Esophagus (tissue), 2 donors: ENCODE results near the gene TOGARAM2. TPM values are rescaled to one million over a fixed set of nuclear protein-coding genes. Genes with fewer than 3 reads are reported as not detected.

Source experiments
- H3K27ac ChIP-seq, 2 donors: one replicate each; pipeline ENCODE4 v1.5.1; 2013; ENCODE audit warnings: low read depth in 2 of 2, mild to moderate bottlenecking in 2 of 2, inconsistent platforms in 1 of 2, low read length in 1 of 2, moderate library complexity in 1 of 2
- H3K27me3 ChIP-seq, 2 donors: one replicate each; pipeline ENCODE4 v1.6.1; 2013; ENCODE audit warnings: low read length in 2 of 2, control low read depth in 1 of 2, mild to moderate bottlenecking in 1 of 2; ENCODE audit not compliant: insufficient read depth in 2 of 2, control insufficient read depth in 1 of 2
- H3K36me3 ChIP-seq, 2 donors: one replicate each; pipeline ENCODE4 v1.6.1; 2013; ENCODE audit warnings: low read length in 1 of 2; ENCODE audit not compliant: control insufficient read depth in 2 of 2, insufficient read depth in 2 of 2
- H3K4me1 ChIP-seq, 2 donors: one replicate each; pipeline ENCODE4 v1.6.1; 2013; ENCODE audit warnings: low read length in 1 of 2; ENCODE audit not compliant: control insufficient read depth in 2 of 2, insufficient read depth in 2 of 2
- H3K4me3 ChIP-seq, 2 donors: one replicate each; pipeline ENCODE4 v1.5.1; 2013; ENCODE audit warnings: low read length in 2 of 2, mild to moderate bottlenecking in 2 of 2, low read depth in 1 of 2, moderate library complexity in 1 of 2
- H3K9me3 ChIP-seq, 2 donors: one replicate each; pipeline ENCODE4 v1.6.1; 2013; ENCODE audit warnings: mild to moderate bottlenecking in 2 of 2, low read depth in 1 of 2, low read length in 1 of 2, moderate library complexity in 1 of 2; ENCODE audit not compliant: control insufficient read depth in 2 of 2, insufficient read depth in 1 of 2
- WGBS, 2 donors: extraction: QIAGEN DNeasy Blood & Tissue Kit; methylation state at CpG; one replicate each; pipeline ENCODE4 v1.1.7; 2013; 5-methylcytosine and 5-hydroxymethylcytosine counted together
- polyA plus RNA-seq, 2 donors: library from polyadenylated mRNA; stranded (reverse); fragments of 200-250 nt; gene quantifications; one replicate each; pipeline ENCODE4 v1.2.3, GENCODE V29; 2013
- donor health status: healthy with polysubstance abuse.
- donor health status: Bipolar disorder and iron deficiency.

Gene TOGARAM2
- polyA plus RNA-seq, result 1 to 10 TPM in 1 of 2 donors, under 1 TPM in 1; 0.42 to 1.8 TPM

GRCh38 chr2:28981016-28981441 lies at the start of gene TOGARAM2:
TSS of gene TOGARAM2 (plus strand) at chr2:28981298. CDS start at chr2:28994835, 13,537 bp downstream.
- Histone ChIP-seq H3K9me3 (no peaks in the 10 kb centered on the region), H3K4me1 (peaks cover 4 to 7% of the 10 kb centered on the region in 2 donors), H3K36me3 (no peaks in the 10 kb centered on the region), H3K27me3 (no peaks in the 10 kb centered on the region), H3K4me3 (no peak within 1 kb of the TSS), H3K27ac (peak within 1 kb of the TSS; percentile 44 to 51)
- WGBS, 2 donors, result 36 to 37% methylated on average over 9 to 10 of the region's 10 CpGs

GRCh38 chr2:28934769-28935168 lies 46.3 kb upstream of the TOGARAM2 start:
- Histone ChIP-seq H3K27me3 (no peaks in the 10 kb centered on the region), H3K4me1 (no peaks in the 10 kb centered on the region), H3K27ac (no peak overlapping the region), H3K9me3 (no peaks in the 10 kb centered on the region), H3K36me3 (peaks cover 0 to 3% of the 10 kb centered on the region in 2 donors), H3K4me3 (no peak overlapping the region)
- WGBS, 2 donors, result 94 to 95% methylated on average over 2 of the region's 2 CpGs

- H3K27ac ChIP-seq, result no peak overlapping the region
- no peaks in the 10 kb centered on the region for H3K4me1 ChIP-seq
- no peak overlapping the region for H3K4me3 ChIP-seq
- H3K36me3 ChIP-seq, result peaks cover 10 to 11% of the 10 kb centered on the region in 2 donors
- no peaks in the 10 kb centered on the region for H3K27me3 ChIP-seq
- WGBS, 2 donors, result 85 to 90% methylated on average over 3 of the region's 3 CpGs
- no peaks in the 10 kb centered on the region for H3K9me3 ChIP-seq
Observed at GRCh38 chr2:28941008-28941407, 40.1 kb upstream of the TOGARAM2 start.

GRCh38 chr2:28944535-28945248 lies 36.4 kb upstream of the TOGARAM2 start:
- no peak overlapping the region for H3K4me3 ChIP-seq
- no peaks in the 10 kb centered on the region for H3K4me1 ChIP-seq
- WGBS, 2 donors, result 91 to 93% methylated on average over 14 of the region's 14 CpGs
- H3K27me3 ChIP-seq, result no peaks in the 10 kb centered on the region
- no peak overlapping the region for H3K27ac ChIP-seq
- H3K36me3 ChIP-seq, result peaks cover 8 to 14% of the 10 kb centered on the region in 2 donors
- H3K9me3 ChIP-seq, result no peaks in the 10 kb centered on the region

GRCh38 chr2:28948160-28948559 lies 32.9 kb upstream of the TOGARAM2 start:
- Histone ChIP-seq H3K4me3 (no peak overlapping the region), H3K27me3 (no peaks in the 10 kb centered on the region), H3K9me3 (no peaks in the 10 kb centered on the region), H3K36me3 (peaks cover 3 to 5% of the 10 kb centered on the region in 2 donors), H3K4me1 (peaks cover 0 to 4% of the 10 kb centered on the region in 2 donors), H3K27ac (no peak overlapping the region)
- WGBS, 2 donors, result 81 to 84% methylated on average over 2 of the region's 2 CpGs

- Histone ChIP-seq H3K4me3 (no peak overlapping the region), H3K9me3 (no peaks in the 10 kb centered on the region), H3K27me3 (no peaks in the 10 kb centered on the region), H3K4me1 (peaks cover 0 to 4% of the 10 kb centered on the region in 2 donors), H3K36me3 (peaks cover 0 to 4% of the 10 kb centered on the region in 2 donors), H3K27ac (no peak overlapping the region)
- 93% methylated on average over 1 of the region's 1 CpG for WGBS, 2 donors
Observed at GRCh38 chr2:28949190-28949589, 31.9 kb upstream of the TOGARAM2 start.

- no peaks in the 10 kb centered on the region for H3K9me3 ChIP-seq
- WGBS, 2 donors, result 86 to 87% methylated on average over 11 of the region's 11 CpGs
- no peaks in the 10 kb centered on the region for H3K27me3 ChIP-seq
- H3K27ac ChIP-seq, result no peak overlapping the region
- peaks cover 0 to 4% of the 10 kb centered on the region in 2 donors for H3K36me3 ChIP-seq
- H3K4me1 ChIP-seq, result peaks cover 0 to 4% of the 10 kb centered on the region in 2 donors
- H3K4me3 ChIP-seq, result no peak overlapping the region
Observed at GRCh38 chr2:28949617-28950305, 31.3 kb upstream of the TOGARAM2 start.

GRCh38 chr2:28950941-28951630 lies 30.0 kb upstream of the TOGARAM2 start:
- Histone ChIP-seq H3K27ac (no peak overlapping the region), H3K9me3 (no peaks in the 10 kb centered on the region), H3K36me3 (peaks cover 0 to 4% of the 10 kb centered on the region in 2 donors), H3K4me3 (no peak overlapping the region), H3K4me1 (peaks cover 0 to 4% of the 10 kb centered on the region in 2 donors), H3K27me3 (no peaks in the 10 kb centered on the region)
- WGBS, 2 donors, result 91 to 92% methylated on average over 12 of the region's 12 CpGs

GRCh38 chr2:28951910-28952835 lies 28.9 kb upstream of the TOGARAM2 start:
- Histone ChIP-seq H3K27ac (peak overlapping the region; percentile 52 to 66), H3K27me3 (no peaks in the 10 kb centered on the region), H3K4me1 (peaks cover 0 to 4% of the 10 kb centered on the region in 2 donors), H3K9me3 (no peaks in the 10 kb centered on the region), H3K4me3 (no peak overlapping the region), H3K36me3 (no peaks in the 10 kb centered on the region)
- WGBS, 2 donors, result 65% methylated on average over 13 of the region's 13 CpGs
